D341Med (cell line): Measurements from ENCODE around the gene MS4A2.
"Not testable (repeated sequence)": the region's sequence is repeated elsewhere in the genome, so short reads cannot be mapped to it uniquely, and the experiment has no call there.

Source experiments
- DNase-seq: peaks from one replicate; pipeline ENCODE4 v3.0.0; 2012; ENCODE audit warnings: low spot score

Gene MS4A2

DNA sequence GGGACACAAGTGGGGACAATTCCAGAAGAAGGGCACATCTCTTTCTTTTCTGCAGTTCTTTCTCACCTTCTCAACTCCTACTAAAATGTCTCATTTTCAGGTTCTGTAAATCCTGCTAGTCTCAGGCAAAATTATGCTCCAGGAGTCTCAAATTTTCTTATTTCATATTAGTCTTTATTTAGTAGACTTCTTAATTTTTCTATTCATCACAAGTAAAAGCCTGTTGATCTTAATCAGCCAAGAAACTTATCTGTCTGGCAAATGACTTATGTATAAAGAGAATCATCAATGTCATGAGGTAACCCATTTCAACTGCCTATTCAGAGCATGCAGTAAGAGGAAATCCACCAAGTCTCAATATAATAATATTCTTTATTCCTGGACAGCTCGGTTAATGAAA lies at the start of gene MS4A2:
Gene MS4A2 (plus strand): TSS at position 301 of the 400 bp plus-strand sequence. CDS start 102 bp downstream, outside the sequence.
- DNase-seq, result no peak

DNA sequence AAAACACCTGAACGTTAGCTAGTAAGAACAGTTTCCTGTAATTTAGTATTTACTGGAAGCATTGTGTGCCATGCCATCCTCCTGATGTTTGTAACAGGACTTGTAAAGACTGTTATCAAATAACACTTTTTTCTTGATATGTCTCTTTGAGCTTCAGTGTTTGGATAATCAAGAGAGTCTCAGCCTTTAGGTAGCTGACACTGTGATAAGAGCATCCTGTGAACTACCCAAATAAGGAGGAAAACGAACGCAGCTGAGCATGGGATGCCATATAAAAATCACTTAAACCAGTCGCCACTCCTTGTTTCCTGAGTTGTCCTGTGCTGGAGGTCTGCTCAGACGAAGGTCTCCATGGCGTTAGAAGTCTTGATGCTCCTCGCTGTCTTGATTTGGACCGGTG lies 48.4 kb upstream of the MS4A2 start, which contains the start of gene OOSP2:
Gene OOSP2 (plus strand): TSS at position 301 of the 400 bp plus-strand sequence. CDS start 51 bp downstream, at position 352.
- DNase-seq, result no peak

DNA sequence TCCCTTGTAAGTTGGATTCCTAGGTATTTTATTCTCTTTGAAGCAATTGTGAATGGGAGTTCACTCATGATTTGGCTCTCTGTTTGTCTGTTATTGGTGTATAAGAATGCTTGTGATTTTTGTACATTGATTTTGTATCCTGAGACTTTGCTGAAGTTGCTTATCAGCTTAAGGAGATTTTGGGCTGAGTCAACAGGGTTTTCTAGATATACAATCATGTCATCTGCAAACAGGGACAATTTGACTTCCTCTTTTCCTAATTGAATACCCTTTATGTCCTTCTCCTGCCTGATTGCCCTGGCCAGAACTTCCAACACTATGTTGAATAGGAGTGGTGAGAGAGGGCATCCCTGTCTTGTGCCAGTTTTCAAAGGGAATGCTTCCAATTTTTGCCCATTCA lies 38.0 kb upstream of the MS4A2 start:
- DNase-seq, result not testable (repeated sequence)

DNA sequence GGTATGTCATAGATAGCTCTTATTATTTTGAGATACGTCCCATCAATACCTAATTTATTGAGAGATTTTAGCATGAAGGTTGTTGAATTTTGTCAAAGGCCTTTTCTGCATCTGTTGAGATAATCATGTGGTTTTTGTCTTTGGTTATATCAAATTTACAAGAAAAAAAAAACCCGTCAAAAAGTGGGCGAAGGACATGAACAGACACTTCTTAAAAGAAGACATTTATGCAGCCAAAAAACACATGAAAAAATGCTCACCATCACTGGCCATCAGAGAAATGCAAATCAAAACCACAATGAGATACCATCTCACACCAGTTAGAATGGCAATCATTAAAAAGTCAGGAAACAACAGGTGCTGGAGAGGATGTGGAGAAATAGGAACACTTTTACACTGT lies 37.6 kb upstream of the MS4A2 start:
- not testable (repeated sequence) for DNase-seq

DNA sequence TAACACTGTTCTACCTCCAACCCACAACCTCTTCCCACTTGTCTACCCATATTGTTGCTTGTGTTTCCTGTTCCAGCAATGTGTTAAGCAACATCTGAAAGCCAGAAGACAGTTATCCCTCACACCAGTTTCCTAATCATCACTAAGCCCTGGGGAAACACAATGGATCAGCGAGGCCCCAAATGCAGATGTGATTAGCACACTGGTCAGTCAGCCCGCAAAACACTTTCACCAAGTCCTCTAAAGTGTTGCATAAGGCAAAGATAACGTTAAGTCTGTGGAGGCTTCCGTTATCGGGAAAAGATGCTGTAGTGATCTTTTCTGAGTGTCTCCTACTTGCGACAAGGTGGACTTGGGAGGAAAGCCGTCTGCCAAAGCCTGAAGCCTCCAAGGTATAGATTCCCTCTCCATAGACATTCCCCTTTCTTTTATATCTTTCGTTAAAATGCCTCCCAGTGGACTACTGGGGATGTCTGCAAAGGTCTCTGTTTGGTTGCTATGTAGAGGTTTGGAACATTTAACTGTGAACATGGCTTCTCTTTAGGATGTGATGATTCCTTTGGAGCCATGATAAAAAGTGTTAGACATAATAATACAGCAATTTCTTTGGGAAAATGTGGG lies 32.0 kb upstream of the MS4A2 start, which contains the start of gene MS4A3:
Gene MS4A3 (plus strand): TSS at position 317 of the 621 bp plus-strand sequence. CDS start 4,496 bp downstream, outside the sequence.
- DNase-seq, result no peak

DNA sequence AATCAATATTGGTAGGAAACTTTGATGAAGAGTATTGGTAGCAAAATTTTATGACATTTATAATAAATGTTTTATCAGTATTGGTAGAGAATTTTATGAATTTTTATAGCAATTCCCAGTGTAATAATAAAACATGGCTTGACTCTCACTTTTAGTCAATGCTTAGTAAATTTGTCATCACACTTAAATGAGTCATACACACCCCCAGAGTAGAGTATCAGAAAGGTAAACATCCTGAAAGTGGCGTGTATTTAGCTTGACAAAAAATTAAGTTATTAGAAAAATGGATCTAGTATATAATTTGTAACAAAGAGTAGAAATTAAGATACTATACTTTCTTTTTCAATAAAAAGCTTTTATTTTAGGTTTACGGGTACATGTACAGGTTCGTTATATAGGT lies 29.4 kb upstream of the MS4A2 start:
- DNase-seq, result no peak

DNA sequence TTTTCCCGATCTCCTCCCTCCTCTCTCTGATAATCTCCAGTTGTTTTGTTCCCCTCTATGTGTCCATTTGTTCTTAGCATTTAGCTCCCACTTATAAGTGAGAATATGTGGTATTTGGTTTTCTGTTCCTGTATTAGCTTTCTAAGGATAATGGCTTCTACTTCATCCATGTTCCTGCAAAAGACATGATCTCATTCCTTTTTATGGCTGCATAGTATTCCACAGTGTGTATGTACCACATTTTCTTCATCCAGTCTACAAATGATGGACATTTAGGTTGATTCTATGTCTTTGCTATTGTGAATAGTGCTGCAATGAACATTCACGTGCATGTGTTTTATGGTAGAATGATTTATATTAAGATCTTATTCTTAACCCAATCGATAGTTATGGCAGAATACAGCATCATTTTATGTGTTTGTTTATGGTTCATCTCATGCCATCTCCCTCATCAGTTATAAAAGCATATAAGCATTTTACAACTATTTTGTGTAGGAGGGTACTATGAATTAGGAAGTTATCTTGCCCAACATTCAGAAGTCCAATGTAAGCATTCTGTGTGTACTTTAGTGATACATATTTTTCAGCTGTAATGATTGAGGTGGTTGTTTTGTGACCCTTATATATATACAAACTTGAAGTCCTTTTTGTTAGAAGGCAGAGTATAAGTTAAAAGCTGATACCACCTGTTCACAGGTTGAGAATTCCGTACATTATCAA lies 28.8 kb upstream of the MS4A2 start:
- no peak for DNase-seq

DNA sequence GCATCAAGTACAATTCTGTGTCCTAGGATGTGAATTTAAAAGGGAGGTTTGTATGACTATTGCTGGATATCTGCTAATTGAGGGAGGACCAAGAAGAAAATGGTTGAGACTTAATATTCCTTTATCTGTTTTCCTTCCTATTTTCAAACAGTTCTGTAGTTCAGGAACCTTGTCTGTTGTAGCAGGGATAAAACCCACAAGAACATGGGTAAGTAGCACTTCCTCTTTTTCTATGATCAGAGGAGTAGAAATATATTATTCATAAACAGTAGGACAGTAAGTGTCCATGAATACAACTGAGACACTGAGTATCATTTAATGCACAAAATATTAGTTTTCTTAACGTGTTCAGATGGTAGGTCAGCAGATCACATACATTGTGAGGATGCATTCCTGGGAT lies 24.4 kb upstream of the MS4A2 start:
- DNase-seq, result no peak

DNA sequence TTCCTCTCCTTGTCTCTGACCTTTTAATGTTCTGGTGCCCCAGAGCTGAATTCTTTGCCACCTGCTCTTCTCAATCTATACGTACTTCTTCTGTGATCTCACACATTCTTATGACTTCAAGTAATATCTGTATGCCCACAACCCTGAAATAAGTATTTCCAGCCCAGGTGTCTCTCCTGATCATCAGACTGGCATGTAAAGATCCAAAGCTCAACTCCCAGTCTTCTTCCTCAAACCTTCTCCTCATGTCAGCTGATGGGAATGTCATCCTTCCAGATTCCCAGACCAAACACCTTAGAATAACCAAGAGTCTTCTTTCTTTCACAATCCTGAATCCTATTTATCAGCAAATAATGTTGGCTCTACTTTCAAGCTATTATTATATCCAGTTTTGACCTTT lies 22.7 kb upstream of the MS4A2 start:
- no peak for DNase-seq

DNA sequence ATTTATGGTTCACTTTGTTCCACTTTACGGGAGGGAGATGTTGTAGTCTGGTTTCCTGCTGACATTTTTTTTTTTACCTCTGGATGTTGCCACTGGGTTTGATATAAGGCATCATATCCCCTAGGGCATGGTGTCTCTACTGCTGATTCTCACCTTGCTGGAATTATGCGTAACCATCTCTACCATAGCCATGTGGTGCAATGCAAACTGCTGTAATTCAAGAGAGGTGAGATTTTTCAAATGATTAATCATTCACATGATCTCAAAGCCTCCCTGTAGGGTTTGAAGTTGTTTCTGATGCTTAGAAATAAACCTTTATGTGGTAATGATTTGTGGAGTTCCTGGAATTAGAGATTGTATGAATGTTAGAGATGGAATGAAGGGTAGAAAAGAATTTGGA lies 19.0 kb upstream of the MS4A2 start:
- DNase-seq, result no peak

DNA sequence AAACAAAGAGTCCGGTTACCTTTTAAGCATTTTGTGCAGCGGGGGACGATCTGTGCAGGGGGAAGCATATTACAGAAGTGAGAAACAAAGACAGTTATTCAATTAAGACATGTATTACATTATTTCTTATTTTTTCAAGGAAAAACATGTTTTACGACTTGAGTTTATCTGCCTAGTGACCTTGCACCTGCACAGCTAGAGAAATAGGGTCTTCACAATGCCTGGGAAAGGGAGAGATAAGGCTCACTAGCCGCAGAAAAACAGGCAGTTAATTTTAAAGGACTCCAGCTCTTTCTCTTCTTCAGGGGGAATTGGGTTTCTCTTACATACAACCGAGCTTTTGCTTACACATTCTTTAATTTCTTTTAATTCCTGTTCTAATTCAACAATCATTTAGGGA lies 16.8 kb upstream of the MS4A2 start:
- not testable (repeated sequence) for DNase-seq

DNA sequence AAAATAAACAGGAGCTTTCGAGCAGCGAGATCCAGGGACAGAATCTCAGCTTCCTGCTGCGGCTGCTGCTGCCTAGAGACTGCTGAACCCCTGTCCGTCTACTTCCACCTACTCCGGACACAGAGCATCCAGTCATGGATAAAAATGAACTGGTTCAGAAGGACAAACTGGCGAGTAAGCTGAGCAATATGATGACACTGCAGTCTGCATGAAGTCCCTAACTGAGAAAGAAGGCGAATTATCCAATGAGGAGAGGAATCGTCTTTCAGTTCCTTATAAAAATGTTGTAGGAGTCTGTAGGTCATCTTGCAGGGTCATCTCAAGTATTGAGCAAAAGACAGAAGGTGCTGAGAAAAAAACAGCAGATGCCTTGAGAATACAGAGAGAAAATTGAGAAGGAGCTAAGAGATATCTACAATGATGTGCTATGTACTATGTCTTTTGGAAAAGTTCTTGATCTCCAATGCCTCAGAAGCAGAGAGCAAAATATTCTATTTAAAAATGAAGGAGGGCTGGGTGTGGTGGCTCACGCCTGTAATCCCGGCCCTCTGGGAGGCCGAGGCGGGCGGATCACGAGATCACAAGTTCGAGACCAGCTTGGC lies 11.1 kb upstream of the MS4A2 start:
- DNase-seq, result no peak

DNA sequence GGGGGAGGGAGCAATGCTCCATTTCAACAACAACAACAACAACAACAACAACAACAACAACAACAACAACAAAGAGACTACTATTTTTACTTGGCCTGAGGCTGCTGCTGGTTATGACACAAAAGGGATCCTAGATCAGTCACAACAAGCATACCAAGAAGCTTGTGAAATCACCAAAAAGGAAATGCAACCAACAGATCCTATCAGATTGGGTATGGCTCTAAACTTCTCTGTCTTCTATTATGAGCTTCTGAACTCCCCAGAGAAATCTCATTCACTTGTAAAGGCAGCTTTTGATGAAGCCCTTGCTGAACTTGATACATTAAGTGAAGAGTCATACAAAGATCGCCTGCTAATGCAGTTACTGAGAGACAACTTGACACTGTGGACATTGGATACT lies 10.5 kb upstream of the MS4A2 start:
- DNase-seq, result no peak

DNA sequence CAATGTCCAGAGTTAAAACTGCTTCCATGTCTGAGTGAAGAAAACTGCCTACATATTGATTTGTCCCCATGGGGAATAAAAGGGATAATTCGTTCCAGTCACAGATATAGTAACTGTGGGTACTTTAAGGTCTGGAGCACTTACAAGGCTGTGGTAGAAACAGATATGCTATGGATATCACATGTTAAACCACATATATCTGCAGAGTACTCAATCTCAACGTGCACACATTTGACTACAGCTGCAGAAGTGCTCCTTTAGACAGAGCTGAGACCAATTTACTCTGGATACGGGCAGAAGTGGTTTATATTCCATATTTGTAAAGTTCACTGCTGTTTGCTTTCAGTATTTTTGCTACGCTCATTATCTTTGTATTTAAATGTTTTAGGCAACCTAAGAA lies 9.7 kb upstream of the MS4A2 start:
- no peak for DNase-seq

DNA sequence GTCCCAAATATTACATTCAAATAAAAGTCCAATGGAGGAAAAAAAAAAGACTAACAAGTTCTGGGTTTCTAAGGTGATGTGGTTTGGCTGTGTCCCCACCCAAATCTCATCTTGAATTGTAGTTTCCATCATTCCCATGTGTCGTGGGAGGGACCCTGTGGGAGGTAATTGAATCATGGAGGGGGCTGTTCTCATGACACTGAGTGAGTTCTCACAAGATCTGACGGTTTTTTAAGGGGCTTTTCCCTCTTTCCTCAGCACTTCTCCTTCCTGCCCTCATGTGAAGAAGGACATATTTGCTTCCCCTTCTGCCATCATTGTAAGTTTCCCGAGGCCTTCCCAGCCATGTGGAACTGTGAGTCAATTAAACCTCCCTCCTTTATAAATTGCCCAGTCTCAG lies 7.9 kb upstream of the MS4A2 start:
- no peak for DNase-seq

DNA sequence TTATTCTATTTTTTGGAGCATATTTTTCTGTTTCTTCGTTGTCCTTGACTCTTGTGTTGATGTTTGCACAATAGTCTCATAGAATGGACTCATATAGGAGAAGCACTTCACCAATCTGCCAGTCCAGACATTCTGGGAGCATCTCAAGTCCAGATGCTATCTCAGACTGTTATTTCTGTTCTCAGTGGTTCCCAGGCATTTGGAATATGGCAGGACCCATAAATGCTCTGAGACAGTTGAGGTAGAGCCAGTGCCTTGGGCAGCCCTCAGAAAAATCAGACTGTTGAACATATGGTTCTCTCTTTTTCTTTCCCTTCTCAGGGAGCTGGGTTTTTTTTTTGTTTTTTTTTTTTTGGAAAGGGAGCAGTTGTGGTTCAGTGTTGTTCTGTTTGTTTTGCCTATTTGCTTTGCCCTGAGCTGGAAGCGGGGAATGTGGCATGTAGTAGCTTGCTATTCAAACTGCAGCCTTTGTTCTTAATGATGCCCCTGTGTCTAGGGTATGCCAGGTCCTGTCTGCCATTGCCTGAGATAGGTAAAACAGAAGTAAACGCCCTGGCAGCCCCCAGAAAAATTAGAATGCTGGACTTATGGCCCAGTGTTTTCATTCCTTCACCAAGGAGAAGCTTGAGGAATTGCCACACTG lies 3.7 kb upstream of the MS4A2 start:
- no peak for DNase-seq

DNA sequence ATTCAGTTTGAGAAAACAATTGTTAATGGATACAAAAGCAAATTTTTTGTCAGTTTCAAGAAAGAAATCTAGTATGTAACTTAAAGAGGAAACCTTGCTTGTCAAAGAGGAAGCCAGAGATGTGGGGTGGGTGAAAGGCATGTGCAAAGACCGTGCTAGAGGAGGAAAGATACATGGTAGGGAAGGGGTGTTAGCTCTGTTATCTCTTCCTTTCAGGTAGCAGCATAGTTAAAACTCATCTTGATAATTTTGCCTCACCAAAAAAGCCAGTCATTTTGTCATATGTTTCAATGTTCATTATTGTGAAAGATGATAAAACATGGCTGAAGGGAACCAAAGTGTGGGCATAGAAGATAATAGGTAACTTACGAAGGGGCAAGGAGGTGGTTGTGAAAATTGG lies 2.6 kb upstream of the MS4A2 start:
- no peak for DNase-seq

DNA sequence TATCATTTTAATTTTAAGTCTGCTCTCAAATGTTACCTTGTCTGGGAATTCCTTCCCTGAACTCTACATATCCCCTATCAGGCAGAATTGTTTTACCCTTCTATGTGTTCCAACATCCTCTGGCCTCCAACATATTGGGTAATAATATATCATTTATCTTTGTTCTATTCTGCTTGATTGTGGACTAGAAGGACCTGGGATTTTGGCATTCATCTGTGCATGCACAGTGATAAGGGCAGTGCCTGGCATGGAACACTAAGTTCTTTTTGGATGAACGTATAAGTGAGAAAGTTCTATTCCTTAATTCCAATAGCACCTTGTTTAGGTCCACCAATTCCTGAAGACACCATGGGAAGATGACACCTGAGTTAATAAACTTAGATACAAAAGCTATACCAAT lies 1.2 kb upstream of the MS4A2 start:
- no peak for DNase-seq

DNA sequence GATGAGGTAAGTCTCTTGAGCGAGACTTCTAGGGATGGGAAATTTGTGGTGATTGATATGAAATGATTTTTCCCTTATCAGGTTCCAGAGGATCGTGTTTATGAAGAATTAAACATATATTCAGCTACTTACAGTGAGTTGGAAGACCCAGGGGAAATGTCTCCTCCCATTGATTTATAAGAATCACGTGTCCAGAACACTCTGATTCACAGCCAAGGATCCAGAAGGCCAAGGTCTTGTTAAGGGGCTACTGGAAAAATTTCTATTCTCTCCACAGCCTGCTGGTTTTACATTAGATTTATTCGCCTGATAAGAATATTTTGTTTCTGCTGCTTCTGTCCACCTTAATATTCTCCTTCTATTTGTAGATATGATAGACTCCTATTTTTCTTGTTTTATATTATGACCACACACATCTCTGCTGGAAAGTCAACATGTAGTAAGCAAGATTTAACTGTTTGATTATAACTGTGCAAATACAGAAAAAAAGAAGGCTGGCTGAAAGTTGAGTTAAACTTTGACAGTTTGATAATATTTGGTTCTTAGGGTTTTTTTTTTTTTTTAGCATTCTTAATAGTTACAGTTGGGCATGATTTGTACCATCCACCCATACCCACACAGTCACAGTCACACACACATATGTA lies 7.1 kb downstream of the MS4A2 start:
- DNase-seq, result no peak

DNA sequence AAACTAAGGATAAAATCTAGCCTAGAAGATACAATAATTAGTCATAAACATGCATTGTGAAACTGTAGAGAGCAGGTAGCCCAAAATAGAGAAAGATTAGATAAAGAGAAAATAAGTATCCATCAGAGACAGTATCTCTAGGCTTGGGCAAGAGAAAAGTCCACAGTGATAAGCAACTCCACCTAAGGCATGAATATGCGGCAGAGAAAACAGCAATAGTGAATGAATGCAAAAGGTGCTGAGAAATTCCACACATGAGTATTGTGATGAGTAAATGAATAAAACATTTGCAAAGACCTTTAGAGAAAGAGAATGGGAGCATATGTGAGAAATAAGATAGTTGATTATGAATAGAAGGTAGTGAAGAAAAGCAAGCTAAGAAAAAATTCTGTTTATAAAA lies 8.7 kb downstream of the MS4A2 start:
- DNase-seq, result no peak

DNA sequence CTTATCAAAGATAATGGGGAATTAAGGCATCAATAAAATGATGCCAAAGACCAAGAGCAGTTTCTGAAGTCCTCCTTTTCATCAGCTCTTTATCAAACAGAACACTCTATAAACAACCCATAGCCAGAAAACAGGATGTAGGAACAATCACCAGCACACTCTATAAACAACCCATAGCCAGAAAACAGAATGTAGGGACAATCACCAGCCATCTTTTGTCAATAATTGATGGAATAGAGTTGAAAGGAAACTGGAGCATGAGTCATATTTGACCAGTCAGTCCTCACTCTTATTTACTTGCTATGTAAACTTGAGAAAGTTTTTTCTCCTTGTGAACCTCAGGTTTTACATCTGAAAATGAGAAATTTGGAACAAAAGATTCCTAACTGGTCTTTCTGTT lies 10.0 kb downstream of the MS4A2 start:
- no peak for DNase-seq

DNA sequence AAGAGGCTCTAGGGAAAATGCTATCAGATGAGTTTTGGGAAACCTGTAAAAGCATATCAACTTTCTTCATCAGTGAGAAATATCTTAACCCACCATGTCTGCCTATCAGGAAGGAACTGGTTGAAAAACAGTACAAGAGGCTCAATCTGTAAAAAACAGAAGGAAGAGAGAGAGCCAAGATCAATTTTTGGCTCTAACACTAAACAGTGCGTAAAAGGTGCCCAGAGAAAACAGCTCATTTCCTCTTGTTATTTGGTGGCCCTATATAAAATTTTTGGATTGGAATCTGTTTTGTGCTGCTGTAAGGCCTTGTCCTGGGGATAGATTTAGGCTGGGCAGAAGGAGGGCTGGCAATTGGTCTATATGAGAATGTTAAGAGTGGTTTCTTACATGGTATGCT lies 12.1 kb downstream of the MS4A2 start:
- no peak for DNase-seq
